ENCODE data around the gene OR2AJ1.

- TF ChIP-seq ZNF558 (tag by site-specific recombination; IDR thresholded peaks at IDR 0.05), result no peak
- TF ChIP-seq CTCF (tag by site-specific recombination; IDR thresholded peaks at IDR 0.05), result no peak
- no peak for TF ChIP-seq ZNF626 (tag by site-specific recombination; IDR thresholded peaks at IDR 0.05)
- TF ChIP-seq GFI1B (tag by site-specific recombination; IDR thresholded peaks at IDR 0.05), result no peak
- no peak for TF ChIP-seq REST (tag by site-specific recombination; IDR thresholded peaks at IDR 0.05)
- no peak for TF ChIP-seq PBX3 (CRISPR knock-in tag; IDR thresholded peaks at IDR 0.05)
- no peak for TF ChIP-seq TCF7L2 (IDR thresholded peaks at IDR 0.05; ENCODE audit: borderline replicate concordance, low read depth, low read length)
- TF ChIP-seq ZNF639 (tag by site-specific recombination; IDR thresholded peaks at IDR 0.05), result no peak
Measured at GRCh38 chr1:247919952-247920351, 4.7 kb upstream of the OR2AJ1 start, which contains the start of gene OR2T8.
